Neural cell (in vitro differentiated cells): ENCODE results near the gene TK2. TPM values are rescaled to one million over a fixed set of nuclear protein-coding genes. Genes with fewer than 3 reads are reported as not detected.

Source experiments
- H2AFZ ChIP-seq: fragments of 200-600, 300-800 bp; sonication (generic), shearing (Covaris generic); 2 replicates; pipeline ENCODE4 v1.6.0; 2014; ENCODE audit warnings: low read depth, mild to moderate bottlenecking, antibody characterized with exemption, low read length, moderate library complexity
- H3F3A ChIP-seq: fragments of 200-600 bp; shearing (Covaris generic); 2 replicates; pipeline ENCODE4 v1.6.1; 2016; ENCODE audit warnings: mild to moderate bottlenecking, moderate library complexity, mixed read lengths, antibody characterized with exemption, low read length; ENCODE audit not compliant: insufficient read depth, poor library complexity, severe bottlenecking
- H3K27ac ChIP-seq: fragments of 200-600, 300-800 bp; sonication (generic), shearing (Covaris generic); 2 replicates; pipeline ENCODE4 v1.5.1; 2014; ENCODE audit warnings: mild to moderate bottlenecking, low read length, moderate library complexity
- H3K27me3 ChIP-seq: fragments of 300-800, 200-600 bp; sonication (generic), shearing (Covaris generic); 2 replicates; pipeline ENCODE4 v1.6.0; 2014; ENCODE audit warnings: mild to moderate bottlenecking, low read depth, low read length, moderate library complexity; ENCODE audit not compliant: insufficient read depth
- H3K36me3 ChIP-seq: fragments of 300-800, 200-600 bp; sonication (generic), shearing (Covaris generic); 2 replicates; pipeline ENCODE4 v1.5.1; 2014; ENCODE audit warnings: mild to moderate bottlenecking, antibody characterized with exemption, low read length, moderate library complexity; ENCODE audit not compliant: insufficient read depth
- H3K4me2 ChIP-seq: fragments of 300-800, 200-600 bp; sonication (generic), shearing (Covaris generic); 2 replicates; pipeline ENCODE4 v1.6.0; 2014; ENCODE audit warnings: mild to moderate bottlenecking, low read length
- H3K4me3 ChIP-seq: fragments of 300-800, 200-600 bp; sonication (generic), shearing (Covaris generic); 2 replicates; pipeline ENCODE4 v1.5.1; 2014; ENCODE audit warnings: mild to moderate bottlenecking, low read length, moderate library complexity
- H3K79me2 ChIP-seq: fragments of 200-600 bp; shearing (Covaris generic); replicated peaks from 2 replicates; pipeline ENCODE4 v1.6.0; 2014; ENCODE audit warnings: mild to moderate bottlenecking, low read length, moderate library complexity; ENCODE audit not compliant: insufficient read depth
- H3K9ac ChIP-seq: fragments of 300-800, 200-600 bp; sonication (generic), shearing (Covaris generic); 2 replicates; pipeline ENCODE4 v1.6.1; 2016; ENCODE audit warnings: mild to moderate bottlenecking, low read length, mixed read lengths
- H3K9me2 ChIP-seq: fragments of 200-600 bp; shearing (Covaris generic); 2 replicates; pipeline ENCODE4 v1.6.1; 2016; ENCODE audit warnings: mild to moderate bottlenecking, low read length, mixed read lengths; ENCODE audit not compliant: insufficient read depth
- H3K9me3 ChIP-seq: fragments of 200-600, 300-800 bp; sonication (generic), shearing (Covaris generic); 2 replicates; pipeline ENCODE4 v1.6.1; 2016; ENCODE audit warnings: mild to moderate bottlenecking, mixed run types, low read length, moderate library complexity, mixed read lengths
- H4K20me1 ChIP-seq: fragments of 200-600 bp; shearing (Covaris generic); 2 replicates; pipeline ENCODE4 v1.6.1; 2016; ENCODE audit warnings: mild to moderate bottlenecking, mixed run types; ENCODE audit not compliant: insufficient read depth
- CTCF ChIP-seq: fragments of 450-650 bp; IDR thresholded peaks from 2 replicates; pipeline ENCODE4 v1.5.1; 2014; ENCODE audit warnings: antibody characterized with exemption, mild to moderate bottlenecking, moderate library complexity; ENCODE audit not compliant: poor library complexity, severe bottlenecking
- EP300 ChIP-seq: fragments of 450-650 bp; conservative IDR thresholded peaks from 2 replicates; pipeline ENCODE4 v1.6.1; 2014; ENCODE audit warnings: antibody characterized with exemption, mild to moderate bottlenecking, moderate library complexity; ENCODE audit not compliant: poor library complexity, severe bottlenecking
- EZH2 ChIP-seq: fragments of 200-600, 300-800 bp; shearing (Covaris generic), sonication (generic); IDR thresholded peaks from 2 replicates; pipeline ENCODE4 v1.6.1; 2014; ENCODE audit warnings: antibody characterized with exemption, low read length, borderline replicate concordance, mild to moderate bottlenecking; ENCODE audit not compliant: insufficient read depth, poor library complexity, severe bottlenecking
- MXI1 ChIP-seq: fragments of 450-650 bp; conservative IDR thresholded peaks from 2 replicates; pipeline ENCODE4 v1.6.1; 2014; ENCODE audit warnings: antibody characterized with exemption, mild to moderate bottlenecking; ENCODE audit not compliant: poor library complexity, severe bottlenecking
- POLR2AphosphoS5 ChIP-seq: IDR thresholded peaks from 2 replicates; pipeline ENCODE4 v1.6.1; 2012
- RAD21 ChIP-seq: fragments of 450-650 bp; conservative IDR thresholded peaks from 2 replicates; pipeline ENCODE4 v1.6.1; 2014; ENCODE audit warnings: antibody characterized with exemption, mild to moderate bottlenecking, moderate library complexity
- SMC3 ChIP-seq: fragments of 450-650 bp; conservative IDR thresholded peaks from 2 replicates; pipeline ENCODE4 v1.6.1; 2014; ENCODE audit warnings: antibody characterized with exemption, mild to moderate bottlenecking, moderate library complexity; ENCODE audit not compliant: poor library complexity
- TAF1 ChIP-seq: IDR thresholded peaks from 2 replicates; pipeline ENCODE4 v1.6.1; 2012; ENCODE audit warnings: low read depth
- polyA plus RNA-seq: library from polyadenylated mRNA; depleted of rRNA; stranded (reverse); fragments of >200 nt; gene quantifications from 2 replicates; pipeline ENCODE4 v1.2.3, GENCODE V29; 2014
- TF ChIP-seq, protein P1 (sequence below): IDR thresholded peaks from 2 replicates; pipeline ENCODE4 v1.6.1; 2012; ENCODE audit warnings: borderline replicate concordance

TK2 gene
- polyA plus RNA-seq, 1 donor from 2014 or later = 15.9 TPM

DNA sequence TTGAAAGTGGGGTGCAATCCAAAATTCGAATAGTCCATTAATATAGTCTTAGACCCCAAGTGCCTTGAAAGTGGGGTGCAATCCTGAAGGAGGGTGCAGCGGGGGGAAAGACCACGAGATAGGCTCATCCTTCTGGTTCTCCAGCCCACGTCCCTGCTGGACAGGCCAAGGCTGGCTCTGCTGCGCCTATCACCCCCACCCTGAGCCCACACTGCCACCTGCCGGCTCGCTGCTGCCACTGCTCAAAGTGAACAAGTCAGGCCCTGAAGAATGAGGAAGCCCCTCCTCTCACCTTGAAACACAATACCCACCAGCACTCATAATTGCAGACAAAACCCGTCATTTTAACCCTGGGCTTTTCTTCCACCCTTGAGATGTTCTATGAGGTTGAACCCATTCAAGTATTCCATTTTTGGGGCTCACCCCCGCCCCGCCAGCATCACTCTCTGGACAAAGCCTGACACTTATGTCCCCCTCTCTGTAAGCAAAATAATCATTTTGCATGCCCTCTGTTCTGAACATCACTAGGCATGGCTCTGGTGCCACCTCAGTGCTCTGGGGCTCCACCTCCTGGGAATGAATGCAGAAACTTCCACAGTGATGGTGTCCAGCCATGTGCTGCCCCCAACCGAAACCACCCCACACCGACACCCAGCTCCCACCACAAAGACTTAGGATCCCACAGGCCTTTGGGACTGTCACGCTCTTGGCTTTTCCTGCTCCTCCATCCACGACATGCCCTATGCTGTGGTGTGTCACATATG lies 66.1 kb downstream of the TK2 start:
- H3K4me2 ChIP-seq = no peak overlapping the region
- H3K9me2 ChIP-seq = no peaks in the 10 kb centered on the region
- TF ChIP-seq EP300 (no peak), TAF1 (no peak), POLR2AphosphoS5 (no peak), CTCF (peak; percentile 86), RAD21 (peak; percentile 79), SMC3 (peak; percentile 81)
- TF ChIP-seq, protein P1, sequence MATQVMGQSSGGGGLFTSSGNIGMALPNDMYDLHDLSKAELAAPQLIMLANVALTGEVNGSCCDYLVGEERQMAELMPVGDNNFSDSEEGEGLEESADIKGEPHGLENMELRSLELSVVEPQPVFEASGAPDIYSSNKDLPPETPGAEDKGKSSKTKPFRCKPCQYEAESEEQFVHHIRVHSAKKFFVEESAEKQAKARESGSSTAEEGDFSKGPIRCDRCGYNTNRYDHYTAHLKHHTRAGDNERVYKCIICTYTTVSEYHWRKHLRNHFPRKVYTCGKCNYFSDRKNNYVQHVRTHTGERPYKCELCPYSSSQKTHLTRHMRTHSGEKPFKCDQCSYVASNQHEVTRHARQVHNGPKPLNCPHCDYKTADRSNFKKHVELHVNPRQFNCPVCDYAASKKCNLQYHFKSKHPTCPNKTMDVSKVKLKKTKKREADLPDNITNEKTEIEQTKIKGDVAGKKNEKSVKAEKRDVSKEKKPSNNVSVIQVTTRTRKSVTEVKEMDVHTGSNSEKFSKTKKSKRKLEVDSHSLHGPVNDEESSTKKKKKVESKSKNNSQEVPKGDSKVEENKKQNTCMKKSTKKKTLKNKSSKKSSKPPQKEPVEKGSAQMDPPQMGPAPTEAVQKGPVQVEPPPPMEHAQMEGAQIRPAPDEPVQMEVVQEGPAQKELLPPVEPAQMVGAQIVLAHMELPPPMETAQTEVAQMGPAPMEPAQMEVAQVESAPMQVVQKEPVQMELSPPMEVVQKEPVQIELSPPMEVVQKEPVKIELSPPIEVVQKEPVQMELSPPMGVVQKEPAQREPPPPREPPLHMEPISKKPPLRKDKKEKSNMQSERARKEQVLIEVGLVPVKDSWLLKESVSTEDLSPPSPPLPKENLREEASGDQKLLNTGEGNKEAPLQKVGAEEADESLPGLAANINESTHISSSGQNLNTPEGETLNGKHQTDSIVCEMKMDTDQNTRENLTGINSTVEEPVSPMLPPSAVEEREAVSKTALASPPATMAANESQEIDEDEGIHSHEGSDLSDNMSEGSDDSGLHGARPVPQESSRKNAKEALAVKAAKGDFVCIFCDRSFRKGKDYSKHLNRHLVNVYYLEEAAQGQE = no peak
- no peak overlapping the region for H3K9ac ChIP-seq
- no peaks in the 10 kb centered on the region for H4K20me1 ChIP-seq
- H3K4me3 ChIP-seq = no peak overlapping the region
- no peak overlapping the region for H2AFZ ChIP-seq
- no peaks in the 10 kb centered on the region for H3K79me2 ChIP-seq
- H3K27me3 ChIP-seq = no peaks in the 10 kb centered on the region
- no peaks in the 10 kb centered on the region for H3K9me3 ChIP-seq
- no peak overlapping the region for H3K27ac ChIP-seq
- no peaks in the 10 kb centered on the region for H3K36me3 ChIP-seq
- H3F3A ChIP-seq = no peaks in the 10 kb centered on the region

DNA sequence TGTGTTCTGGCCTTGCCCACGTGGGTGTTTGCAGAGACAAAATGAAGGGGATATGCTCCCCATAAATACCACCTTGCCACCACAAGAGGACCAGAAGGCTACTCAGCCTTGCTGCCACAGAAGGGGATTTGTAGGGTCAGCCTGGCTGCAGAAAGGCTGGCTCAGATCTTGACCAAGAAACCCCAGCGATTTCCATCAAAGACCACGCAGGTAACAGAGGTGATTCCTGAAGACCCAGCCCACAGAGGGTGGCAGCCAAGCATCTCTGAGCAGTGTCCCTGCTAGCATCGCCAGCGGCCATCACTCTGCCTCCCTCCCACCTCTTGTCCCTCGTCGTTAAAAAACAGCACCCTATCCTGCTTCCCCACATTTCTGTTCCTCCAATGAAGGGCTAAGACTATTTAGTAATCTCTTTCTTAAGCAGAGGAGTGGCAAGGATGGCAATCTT lies 68.0 kb downstream of the TK2 start:
- no peaks in the 10 kb centered on the region for H3K9me3 ChIP-seq
- H3K4me3 ChIP-seq = no peak overlapping the region
- no peaks in the 10 kb centered on the region for H3K9me2 ChIP-seq
- no peaks in the 10 kb centered on the region for H4K20me1 ChIP-seq
- no peaks in the 10 kb centered on the region for H3K36me3 ChIP-seq
- H2AFZ ChIP-seq = no peak overlapping the region
- H3K27me3 ChIP-seq = no peaks in the 10 kb centered on the region
- H3K27ac ChIP-seq = no peak overlapping the region
- TF ChIP-seq POLR2AphosphoS5 = no peak
- TF ChIP-seq RAD21 = no peak
- TF ChIP-seq TAF1 = no peak
- TF ChIP-seq CTCF = no peak
- TF ChIP-seq, protein P1 = no peak
- no peak for TF ChIP-seq EZH2
- TF ChIP-seq SMC3 = no peak
- TF ChIP-seq EP300 = no peak
- no peak for TF ChIP-seq MXI1
- no peak overlapping the region for H3K9ac ChIP-seq
- no peak overlapping the region for H3K4me2 ChIP-seq
- H3K79me2 ChIP-seq = no peaks in the 10 kb centered on the region
- H3F3A ChIP-seq = no peaks in the 10 kb centered on the region
